Measurements from ENCODE around the gene CRY2. TPM values are rescaled to one million over a fixed set of nuclear protein-coding genes. Genes with fewer than 3 reads are reported as not detected.

CRY2 gene
- total RNA-seq, 2 donors from 2014 or later, result 24.6 to 65.9 TPM

GRCh38 chr11:45889966-45890365 is 42.7 kb downstream of the CRY2 start:
- no peaks in the 10 kb centered on the region for H3K27me3 ChIP-seq
- H3K27ac ChIP-seq, result no peak overlapping the region
- H3K9me3 ChIP-seq, result no peaks in the 10 kb centered on the region
- H3K4me3 ChIP-seq, result no peak overlapping the region
- no peak for ATAC-seq
- intact Hi-C loops (cut with DNase I), result no loop called here
- peaks cover 10% of the 10 kb centered on the region for H3K4me1 ChIP-seq
- 92 to 97% methylated on average over 8 to 9 of the region's 9 CpGs for WGBS, 2 donors
- DNase-seq, result no peak
- no peaks in the 10 kb centered on the region for H3K36me3 ChIP-seq (replicated peaks in 1 of 2; ENCODE audit: insufficient read depth in 1 of 2, low read depth in 2 of 2)
- no peak for TF ChIP-seq CTCF (IDR thresholded peaks at IDR 0.05)
- no peak for TF ChIP-seq POLR2A (IDR thresholded peaks at IDR 0.05)

GRCh38 chr11:45890886-45891550 is 43.7 kb downstream of the CRY2 start:
- Histone ChIP-seq H3K9me3 (no peaks in the 10 kb centered on the region), H3K4me1 (peaks cover 4% of the 10 kb centered on the region), H3K4me3 (no peak overlapping the region), H3K27me3 (no peaks in the 10 kb centered on the region), H3K27ac (no peak overlapping the region), H3K36me3 (replicated peaks in 1 of 2; ENCODE audit: insufficient read depth in 1 of 2, low read depth in 2 of 2) (no peaks in the 10 kb centered on the region)
- intact Hi-C loops (cut with DNase I), result no loop called here
- 78 to 87% methylated on average over 4 to 9 of the region's 9 CpGs for WGBS, 2 donors
- TF ChIP-seq POLR2A (IDR thresholded peaks at IDR 0.05) (no peak), CTCF (IDR thresholded peaks at IDR 0.05) (no peak)
- ATAC-seq (no peak), DNase-seq (no peak)

GRCh38 chr11:45892856-45893255 is 45.6 kb downstream of the CRY2 start:
- WGBS, 2 donors, result 70 to 76% methylated on average over 5 of the region's 5 CpGs
- ATAC-seq, result no peak
- TF ChIP-seq POLR2A (IDR thresholded peaks at IDR 0.05) (no peak), CTCF (IDR thresholded peaks at IDR 0.05) (no peak)
- DNase-seq, result no peak
- no peaks in the 10 kb centered on the region for H3K9me3 ChIP-seq
- H3K4me3 ChIP-seq, result no peak overlapping the region
- intact Hi-C loops (cut with DNase I), result no loop called here
- H3K36me3 ChIP-seq (replicated peaks in 1 of 2; ENCODE audit: insufficient read depth in 1 of 2, low read depth in 2 of 2), result no peaks in the 10 kb centered on the region
- peaks cover 10% of the 10 kb centered on the region for H3K4me1 ChIP-seq
- H3K27ac ChIP-seq, result no peak overlapping the region
- no peaks in the 10 kb centered on the region for H3K27me3 ChIP-seq

DNA sequence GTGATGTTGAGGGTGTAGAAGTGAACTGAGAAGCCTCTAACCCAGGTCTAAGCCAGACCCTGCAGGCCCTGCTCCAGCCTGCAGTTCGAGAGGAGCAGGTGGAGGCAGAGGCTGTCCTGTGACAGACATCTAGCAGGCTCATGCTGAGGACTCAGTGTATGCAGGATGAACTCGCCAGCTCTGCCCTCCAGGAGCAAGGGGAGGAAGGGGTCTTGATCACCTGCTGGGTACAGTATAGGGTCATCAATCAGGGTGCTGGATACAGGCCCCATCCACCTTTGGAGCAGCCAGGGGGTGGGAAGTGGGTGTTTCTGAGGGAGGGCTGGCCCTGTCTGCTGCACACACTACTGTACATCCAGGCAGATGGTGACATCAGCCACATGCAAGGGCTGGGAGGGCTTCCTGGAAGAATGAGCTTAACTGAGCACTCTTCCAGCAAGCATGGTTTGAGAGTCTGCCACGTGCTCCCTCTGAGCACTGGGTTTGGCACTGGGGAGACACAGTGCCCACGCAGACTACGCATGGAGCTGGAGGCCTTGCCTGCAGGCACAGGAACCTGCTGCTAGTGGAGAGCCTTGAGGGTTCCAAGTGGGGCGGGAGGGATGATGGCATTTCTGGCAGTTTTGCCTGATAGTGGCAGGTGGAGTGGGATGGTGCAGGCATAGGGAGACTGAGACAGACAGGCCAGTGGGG is 47.4 kb downstream of the CRY2 start:
- Histone ChIP-seq H3K27me3 (no peaks in the 10 kb centered on the region), H3K4me3 (no peak overlapping the region), H3K27ac (no peak overlapping the region), H3K36me3 (replicated peaks in 1 of 2; ENCODE audit: insufficient read depth in 1 of 2, low read depth in 2 of 2) (no peaks in the 10 kb centered on the region), H3K9me3 (no peaks in the 10 kb centered on the region), H3K4me1 (peaks cover 22% of the 10 kb centered on the region)
- ATAC-seq (no peak), DNase-seq (no peak)
- intact Hi-C loops (cut with DNase I), result no loop called here
- 82 to 86% methylated on average over 5 to 6 of the region's 6 CpGs for WGBS, 2 donors
- TF ChIP-seq CTCF (IDR thresholded peaks at IDR 0.05) (no peak), POLR2A (IDR thresholded peaks at IDR 0.05) (no peak)
